ENCODE results near the gene ASH1L. TPM values are rescaled to one million over a fixed set of nuclear protein-coding genes. Genes with fewer than 3 reads are reported as not detected.

ASH1L gene
- total and polyA plus RNA-seq, 9 of the 15 experiments (the other 6 are each of a cell fraction or from before 2014, with no cell fraction given), result 2.0 to 23.3 (median 14.6) TPM

DNA sequence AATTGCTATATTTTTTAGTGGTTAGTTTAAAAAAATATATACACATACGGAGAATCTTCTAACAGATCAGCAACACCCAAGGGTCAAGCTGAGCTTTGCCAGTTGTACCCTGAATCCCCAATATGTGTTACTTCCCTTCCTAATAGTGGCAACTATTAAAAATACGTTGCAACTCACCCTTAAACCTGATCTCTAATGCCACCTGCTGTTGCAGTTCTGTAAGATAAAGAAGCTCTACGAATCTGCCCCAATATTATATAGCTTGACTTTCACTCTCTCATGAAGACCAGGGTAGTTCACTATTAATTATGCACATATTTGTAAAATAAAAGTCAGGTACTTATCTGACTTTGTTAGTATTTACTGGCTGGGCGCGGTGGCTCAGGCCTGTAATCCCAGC, 58.4 kb downstream of the ASH1L start (continued):
- TF ChIP-seq, protein P1, sequence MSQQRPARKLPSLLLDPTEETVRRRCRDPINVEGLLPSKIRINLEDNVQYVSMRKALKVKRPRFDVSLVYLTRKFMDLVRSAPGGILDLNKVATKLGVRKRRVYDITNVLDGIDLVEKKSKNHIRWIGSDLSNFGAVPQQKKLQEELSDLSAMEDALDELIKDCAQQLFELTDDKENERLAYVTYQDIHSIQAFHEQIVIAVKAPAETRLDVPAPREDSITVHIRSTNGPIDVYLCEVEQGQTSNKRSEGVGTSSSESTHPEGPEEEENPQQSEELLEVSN (IDR thresholded peaks at IDR 0.05; ENCODE audit: borderline replicate concordance in 1 of 2, extremely low read depth in 1 of 2, insufficient read depth in 1 of 2, insufficient read length in 1 of 2, low read depth in 1 of 2, low read length in 1 of 2, poor library complexity in 1 of 2, severe bottlenecking in 1 of 2), result no peak
- TF ChIP-seq, protein P2, sequence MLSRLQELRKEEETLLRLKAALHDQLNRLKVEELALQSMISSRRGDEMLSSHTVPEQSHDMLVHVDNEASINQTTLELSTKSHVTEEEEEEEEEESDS (CRISPR knock-in tag; IDR thresholded peaks at IDR 0.05), result no peak
- TF ChIP-seq PHTF2 (CRISPR knock-in tag; IDR thresholded peaks at IDR 0.05), result no peak
- TF ChIP-seq DNMT1 (IDR thresholded peaks at IDR 0.05), result no peak

DNA sequence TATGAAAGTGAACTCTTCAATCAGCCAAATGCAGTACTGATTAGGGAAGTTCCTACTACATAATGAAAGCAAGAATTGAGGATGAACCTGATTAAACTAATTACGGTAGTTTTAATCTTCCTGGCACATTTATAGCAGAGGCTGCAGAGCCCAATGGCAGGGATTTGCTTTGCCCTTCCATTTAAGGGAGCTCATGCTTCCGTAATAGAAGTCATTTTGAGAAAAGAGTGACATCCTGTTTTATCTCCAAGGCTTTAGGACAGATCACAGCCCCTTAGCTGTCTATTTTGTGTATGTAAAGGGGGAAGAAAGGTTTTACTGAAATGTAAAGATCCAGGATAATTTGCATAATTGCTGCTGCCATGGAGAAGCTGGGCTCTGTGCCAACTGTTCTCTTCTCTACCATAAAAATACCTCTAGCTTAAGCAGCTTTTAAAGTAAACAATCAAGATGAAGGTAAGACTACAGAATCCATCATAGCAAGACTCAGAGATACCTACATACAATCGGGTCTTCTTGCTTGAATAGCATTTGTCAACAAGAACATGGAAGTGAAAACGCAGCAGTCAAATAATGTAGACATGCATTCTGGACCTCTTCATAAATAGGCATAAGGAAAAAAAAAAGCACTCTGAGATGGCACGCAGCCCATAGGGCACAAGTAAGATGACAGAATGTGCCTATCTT, 62.5 kb downstream of the ASH1L start:
- WGBS (ENCODE audit: insufficient coverage, low coverage, missing lambda C conversion rate), result 59% methylated on average over 5 of the region's 5 CpGs
- H3K27ac ChIP-seq (ENCODE audit: extremely low read depth, low read depth, low read length), result no peak overlapping the region
- no peak overlapping the region for H3K4me2 ChIP-seq (ENCODE audit: insufficient read depth, low read length)
- peaks cover 6% of the 10 kb centered on the region; the same call in 1 of the 2 replicates for H4K20me1 ChIP-seq (replicated peaks; ENCODE audit: control insufficient read depth, insufficient read depth, low read length)
- no peaks in the 10 kb centered on the region for H3K9me3 ChIP-seq (replicated peaks; ENCODE audit: control insufficient read depth, insufficient read depth, low read depth, low read length)
- ChIA-PET POLR2A (interaction anchor here (0.5 to 1.7 kb wide), 3 partner anchors 15 to 190 kb away, joined by 3 read pairs; no protein-coding TSS in a partner anchor), CTCF (ENCODE audit: low intra/inter-chr PET ratio) (no interaction called here)
- intact Hi-C loops (cut with micrococcal nuclease) (loop anchor here (10.0 kb wide), 1 partner anchor 245 kb away; the partner anchor contains the start of gene ENTREP3), in situ Hi-C loops (cut with MboI) (no loop called here)
- no peak overlapping the region for H2AFZ ChIP-seq (ENCODE audit: low read depth, low read length)
- H3K27me3 ChIP-seq (ENCODE audit: control insufficient read depth in 2 of 2, insufficient read depth in 2 of 2, low read length in 2 of 2), result no peaks in the 10 kb centered on the region
- no peaks in the 10 kb centered on the region; a peak in 1 of 5 replicates for H3K4me1 ChIP-seq (replicated peaks in 1 of 2; ENCODE audit: control insufficient read depth in 2 of 2, insufficient read depth in 2 of 2, low read length in 2 of 2)
- no peak overlapping the region for H3K4me3 ChIP-seq
- ATAC-seq (no peak), DNase-seq (ENCODE audit: extremely low read depth in 1 of 4, low spot score in 3 of 4) (no peak), FAIRE-seq (no peak)
- H3K9ac ChIP-seq (ENCODE audit: insufficient read depth in 1 of 2, low read depth in 2 of 2, low read length in 2 of 2), result no peak overlapping the region
- H3K9me1 ChIP-seq (ENCODE audit: control insufficient read depth, insufficient read depth, low read length), result no peaks in the 10 kb centered on the region
- BruUV-seq (replicated peaks), result no TSS peak
- no peaks in the 10 kb centered on the region; the same call in 2 of the 3 replicates for H3K36me3 ChIP-seq (ENCODE audit: control insufficient read depth, insufficient read depth, low read length)
- peaks cover 83% of the 10 kb centered on the region for H3K79me2 ChIP-seq (ENCODE audit: control insufficient read depth, insufficient read depth, low read length)
- TF ChIP-seq ZNF586 (CRISPR knock-in tag; conservative IDR thresholded peaks at IDR 0.05) (no peak), NFIC (IDR thresholded peaks at IDR 0.05) (peak; percentile 78), BHLHE40 (IDR thresholded peaks at IDR 0.05; ENCODE audit: low read length) (no peak), PTTG1 (tag; IDR thresholded peaks at IDR 0.05; ENCODE audit: low read depth) (no peak)
